ENCODE results near the gene FAR2. TPM values are rescaled to one million over a fixed set of nuclear protein-coding genes. Genes with fewer than 3 reads are reported as not detected.
A peak's percentile ranks its signal among the peaks of the same experiment; 100 is the strongest.

Gene FAR2
- total and polyA plus RNA-seq, 8 donors = 0.43 to 2.8 (median 1.1) TPM

DNA sequence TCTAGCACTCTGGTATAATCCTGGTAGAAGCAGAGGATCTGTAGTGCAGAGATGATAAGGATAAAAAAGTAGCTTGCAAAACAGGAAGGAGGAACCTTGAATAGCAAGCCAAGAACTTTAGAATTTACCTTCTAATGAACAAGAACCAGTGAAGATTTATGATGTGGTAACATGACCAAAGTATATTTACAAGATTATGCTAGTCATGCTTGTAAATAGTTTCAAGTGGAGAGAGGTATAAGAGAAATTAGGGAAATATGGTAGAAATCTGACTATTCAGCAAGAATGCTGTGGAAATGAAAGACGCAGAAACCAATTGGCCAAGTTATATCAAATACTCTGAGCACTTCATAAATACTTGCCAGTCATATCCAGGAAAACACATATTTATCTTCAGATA lies 184.1 kb downstream of the FAR2 start:
- H3K9me3 ChIP-seq = no peaks in the 10 kb centered on the region
- ATAC-seq = no peak
- no peak for FAIRE-seq
- H3K36me3 ChIP-seq = no peaks in the 10 kb centered on the region
- no peak for DNase-seq
- H3K27me3 ChIP-seq = no peaks in the 10 kb centered on the region
- H3K4me1 ChIP-seq = no peaks in the 10 kb centered on the region
- H3K4me3 ChIP-seq = no peak overlapping the region
- TF ChIP-seq, protein P1, sequence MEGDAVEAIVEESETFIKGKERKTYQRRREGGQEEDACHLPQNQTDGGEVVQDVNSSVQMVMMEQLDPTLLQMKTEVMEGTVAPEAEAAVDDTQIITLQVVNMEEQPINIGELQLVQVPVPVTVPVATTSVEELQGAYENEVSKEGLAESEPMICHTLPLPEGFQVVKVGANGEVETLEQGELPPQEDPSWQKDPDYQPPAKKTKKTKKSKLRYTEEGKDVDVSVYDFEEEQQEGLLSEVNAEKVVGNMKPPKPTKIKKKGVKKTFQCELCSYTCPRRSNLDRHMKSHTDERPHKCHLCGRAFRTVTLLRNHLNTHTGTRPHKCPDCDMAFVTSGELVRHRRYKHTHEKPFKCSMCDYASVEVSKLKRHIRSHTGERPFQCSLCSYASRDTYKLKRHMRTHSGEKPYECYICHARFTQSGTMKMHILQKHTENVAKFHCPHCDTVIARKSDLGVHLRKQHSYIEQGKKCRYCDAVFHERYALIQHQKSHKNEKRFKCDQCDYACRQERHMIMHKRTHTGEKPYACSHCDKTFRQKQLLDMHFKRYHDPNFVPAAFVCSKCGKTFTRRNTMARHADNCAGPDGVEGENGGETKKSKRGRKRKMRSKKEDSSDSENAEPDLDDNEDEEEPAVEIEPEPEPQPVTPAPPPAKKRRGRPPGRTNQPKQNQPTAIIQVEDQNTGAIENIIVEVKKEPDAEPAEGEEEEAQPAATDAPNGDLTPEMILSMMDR (IDR thresholded peaks at IDR 0.05) = no peak
- intact Hi-C loops (cut with DNase I) = no loop called here
- WGBS, 2 donors = 0% methylated on average over 1 of the region's 1 CpG
- no peak overlapping the region for H3K27ac ChIP-seq

DNA sequence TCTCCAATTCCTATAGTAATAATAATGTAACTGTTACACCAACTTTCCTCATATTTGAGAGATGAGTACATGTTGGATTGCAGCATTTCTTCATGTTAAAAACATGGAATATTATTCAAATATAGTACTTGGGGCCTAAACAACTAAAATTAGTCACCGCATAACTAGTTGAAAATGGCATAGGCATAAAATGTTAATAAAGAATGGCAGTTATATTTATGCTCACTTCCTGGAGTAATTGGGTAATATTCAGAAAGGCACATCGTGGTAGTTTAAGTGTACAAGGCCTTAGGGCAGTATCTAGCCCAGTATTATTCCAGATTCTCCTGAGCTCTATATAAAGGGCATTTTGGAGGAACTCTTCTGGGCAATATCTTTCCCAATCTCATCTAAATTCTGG lies 185.9 kb downstream of the FAR2 start:
- intact Hi-C loops (cut with DNase I) = no loop called here
- ATAC-seq = no peak
- FAIRE-seq = no peak
- H3K4me3 ChIP-seq = no peak overlapping the region
- TF ChIP-seq, protein P1 (IDR thresholded peaks at IDR 0.05) = no peak
- H3K27me3 ChIP-seq = no peaks in the 10 kb centered on the region
- no peaks in the 10 kb centered on the region for H3K9me3 ChIP-seq
- 94 to 96% methylated on average over 2 of the region's 2 CpGs for WGBS, 2 donors
- no peak overlapping the region for H3K27ac ChIP-seq
- no peaks in the 10 kb centered on the region for H3K4me1 ChIP-seq
- DNase-seq = no peak
- H3K36me3 ChIP-seq = peaks cover 0 to 11% (median 0%) of the 10 kb centered on the region in 3 donors

DNA sequence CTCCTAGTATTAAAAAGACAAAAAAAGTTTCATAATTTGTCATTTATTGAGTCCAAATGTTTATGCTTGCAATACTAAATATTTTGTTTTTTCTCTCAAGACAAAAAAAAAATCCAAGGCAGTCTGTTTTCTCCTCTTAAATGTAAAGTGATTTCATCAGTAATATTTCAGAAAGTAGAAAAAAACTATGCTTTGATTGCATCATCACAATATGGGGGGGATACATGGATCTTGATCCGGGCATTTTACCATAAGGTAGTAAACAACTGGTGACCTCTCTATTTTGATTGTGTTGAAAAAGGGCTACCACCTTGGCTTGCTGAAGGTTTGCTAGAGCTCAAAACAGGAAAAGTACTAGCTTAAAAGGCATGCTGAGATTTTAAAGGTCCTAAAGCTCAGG lies 188.2 kb downstream of the FAR2 start:
- Histone ChIP-seq H3K27ac (no peak overlapping the region), H3K36me3 (peaks cover 0 to 28% (median 0%) of the 10 kb centered on the region in 3 donors), H3K27me3 (no peaks in the 10 kb centered on the region), H3K4me3 (no peak overlapping the region), H3K9me3 (no peaks in the 10 kb centered on the region), H3K4me1 (no peaks in the 10 kb centered on the region)
- intact Hi-C loops (cut with DNase I) = no loop called here
- DNase-seq = no peak
- FAIRE-seq = no peak
- WGBS, 2 donors = 98% methylated on average over 1 of the region's 1 CpG
- TF ChIP-seq, protein P1 (IDR thresholded peaks at IDR 0.05) = no peak
- ATAC-seq = no peak

DNA sequence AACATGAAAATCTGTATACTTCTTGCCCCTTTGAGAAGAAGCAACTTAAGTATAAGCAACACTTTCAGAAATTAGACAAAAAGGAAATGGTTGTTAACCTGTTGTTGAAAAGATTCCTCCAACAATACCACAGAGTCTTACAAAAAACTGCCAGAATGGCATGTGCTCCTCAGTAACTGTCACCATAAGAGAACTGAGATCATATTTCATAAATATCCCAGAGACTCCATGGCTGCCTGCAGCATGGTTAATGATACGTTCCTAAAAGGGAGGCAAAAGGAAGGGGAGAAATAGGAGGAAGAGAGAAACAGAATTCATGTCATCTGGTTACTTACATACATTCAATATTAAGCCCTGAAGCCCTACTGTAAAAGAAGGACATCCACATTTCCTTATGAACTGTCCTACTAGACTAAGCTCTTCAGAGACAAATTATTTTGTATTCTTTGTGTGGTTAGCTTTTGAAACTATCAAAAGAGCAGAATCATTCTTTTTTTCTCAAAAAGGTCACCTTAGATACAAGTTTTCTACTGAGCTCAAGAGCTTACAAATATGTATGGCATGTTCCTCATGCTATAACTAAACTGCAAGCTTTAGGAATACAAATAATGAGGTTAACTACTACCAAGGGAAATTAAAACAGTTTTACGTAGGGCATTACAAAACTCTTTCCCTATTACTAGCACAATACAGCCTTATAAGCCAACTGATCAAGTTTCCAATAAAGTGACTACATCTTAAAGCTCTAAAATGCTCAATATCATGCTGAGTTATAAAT lies 194.1 kb downstream of the FAR2 start:
- 92 to 94% methylated on average over 2 of the region's 2 CpGs for WGBS, 2 donors
- intact Hi-C loops (cut with DNase I) = no loop called here
- no peak for FAIRE-seq
- no peak for DNase-seq
- Histone ChIP-seq H3K27me3 (no peaks in the 10 kb centered on the region), H3K4me1 (no peaks in the 10 kb centered on the region), H3K27ac (no peak overlapping the region), H3K36me3 (peaks cover 0 to 54% (median 6%) of the 10 kb centered on the region in 3 donors), H3K9me3 (no peaks in the 10 kb centered on the region), H3K4me3 (no peak overlapping the region)
- ATAC-seq = no peak
- TF ChIP-seq, protein P1 (IDR thresholded peaks at IDR 0.05) = no peak

DNA sequence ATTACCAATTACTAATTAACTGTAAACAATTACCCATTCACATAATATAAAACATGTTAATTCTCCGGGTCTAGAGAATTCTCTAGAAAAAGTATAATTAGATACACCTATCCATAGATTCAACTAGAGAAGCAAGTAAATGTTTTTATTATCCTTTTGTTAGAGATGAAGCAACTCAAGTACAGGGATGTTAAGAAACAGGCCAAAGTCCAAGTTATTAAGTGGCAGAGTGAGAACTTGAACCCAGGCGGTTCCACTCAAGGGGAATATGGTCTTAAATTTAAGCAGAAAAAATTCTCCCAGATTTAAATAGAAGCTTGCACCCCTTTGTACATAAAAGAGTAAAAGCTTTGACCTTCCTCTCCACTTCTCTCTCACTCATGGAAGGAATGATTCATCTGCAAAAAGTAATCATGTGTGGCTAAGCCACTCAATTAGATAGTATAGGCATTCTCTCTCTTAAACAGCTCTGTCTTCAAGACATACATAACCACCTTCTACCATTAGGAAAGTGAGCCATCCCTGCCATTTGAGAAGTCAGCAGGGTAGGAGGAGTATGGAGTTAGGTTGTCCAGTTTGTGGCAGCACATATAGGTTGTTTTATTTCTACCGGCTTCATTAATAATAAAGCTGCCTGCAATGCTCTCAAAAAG lies 197.8 kb downstream of the FAR2 start:
- H3K9me3 ChIP-seq = no peaks in the 10 kb centered on the region
- 97% methylated on average over 3 of the region's 3 CpGs for WGBS, 2 donors
- H3K27me3 ChIP-seq = no peaks in the 10 kb centered on the region
- no peak for DNase-seq
- H3K27ac ChIP-seq = no peak overlapping the region
- TF ChIP-seq, protein P1 (IDR thresholded peaks at IDR 0.05) = no peak
- FAIRE-seq = peak; percentile 37
- peaks cover 0 to 44% (median 6%) of the 10 kb centered on the region in 3 donors for H3K36me3 ChIP-seq
- H3K4me1 ChIP-seq = peaks cover 0 to 6% (median 0%) of the 10 kb centered on the region in 3 donors
- no peak for ATAC-seq
- intact Hi-C loops (cut with DNase I) = no loop called here
- no peak overlapping the region for H3K4me3 ChIP-seq

Data from pancreas (tissue), 10 donors.